Endothelial cell (in vitro differentiated cells): Measurements from ENCODE around the gene TBCK. TPM values are rescaled to one million over a fixed set of nuclear protein-coding genes. Genes with fewer than 3 reads are reported as not detected.

Experiments
- DNase-seq: peaks from one replicate; pipeline ENCODE4 v3.0.0; 2021; ENCODE audit warnings: low spot score
- H3K27ac Mint-ChIP-seq: one replicate; pipeline ENCODE4 v1.8.0; 2021; ENCODE audit warnings: mixed read lengths, inconsistent platforms; ENCODE audit not compliant: unreplicated experiment
- H3K27me3 Mint-ChIP-seq: one replicate; pipeline ENCODE4 v1.8.0; 2021; ENCODE audit warnings: mild to moderate bottlenecking, moderate library complexity, mixed read lengths, inconsistent platforms; ENCODE audit not compliant: unreplicated experiment
- H3K36me3 Mint-ChIP-seq: one replicate; pipeline ENCODE4 v1.8.0; 2021; ENCODE audit warnings: mild to moderate bottlenecking, low read depth, mixed read lengths, inconsistent platforms; ENCODE audit not compliant: unreplicated experiment
- H3K4me1 Mint-ChIP-seq: one replicate; pipeline ENCODE4 v1.8.0; 2021; ENCODE audit warnings: mild to moderate bottlenecking, mixed read lengths, inconsistent platforms; ENCODE audit not compliant: unreplicated experiment
- H3K4me3 Mint-ChIP-seq: one replicate; pipeline ENCODE4 v1.8.0; 2021; ENCODE audit warnings: mild to moderate bottlenecking, mixed read lengths, inconsistent platforms; ENCODE audit not compliant: unreplicated experiment
- H3K9me3 Mint-ChIP-seq: one replicate; pipeline ENCODE4 v1.8.0; 2021; ENCODE audit warnings: mixed read lengths, inconsistent platforms; ENCODE audit not compliant: unreplicated experiment
- CTCF ChIP-seq: fragments of 200-600 bp; sonication (generic); IDR thresholded peaks from one replicate; pipeline ENCODE4 v1.5.0; 2021; ENCODE audit warnings: antibody characterized with exemption; ENCODE audit not compliant: unreplicated experiment
- total RNA-seq: library from RNA; stranded (reverse); fragmentation: NEBNext Ultra II Directional; extraction: Animal tissue kit (Norgen Biotek cat#: 25700); gene quantifications from one replicate; pipeline ENCODE4 v1.2.1, GENCODE V29; 2021; ENCODE audit not compliant: unreplicated experiment

The TBCK gene
- total RNA-seq, 1 donor from 2014 or later = 48.6 TPM

- DNase-seq = no peak
- H3K4me1 Mint-ChIP-seq = no peaks in the 10 kb centered on the region
- no peak overlapping the region for H3K27ac Mint-ChIP-seq
These were observed 114.6 kb downstream of the TBCK start for GRCh38 chr4:106201373-106201772.

GRCh38 chr4:106195435-106195950 is 120.5 kb downstream of the TBCK start:
- DNase-seq = no peak
- no peak for TF ChIP-seq CTCF
- Mint-ChIP-seq H3K27ac (no peak overlapping the region), H3K9me3 (no peaks in the 10 kb centered on the region), H3K27me3 (no peaks in the 10 kb centered on the region), H3K4me3 (no peak overlapping the region), H3K36me3 (peaks cover 3% of the 10 kb centered on the region), H3K4me1 (no peaks in the 10 kb centered on the region)

More at GRCh38 chr4:106201373-106201772, 114.6 kb downstream of the TBCK start:
- no peak overlapping the region for H3K4me3 Mint-ChIP-seq
- H3K36me3 Mint-ChIP-seq = no peaks in the 10 kb centered on the region
- H3K9me3 Mint-ChIP-seq = no peaks in the 10 kb centered on the region
- no peaks in the 10 kb centered on the region for H3K27me3 Mint-ChIP-seq
- TF ChIP-seq CTCF = peak; percentile 32

- peaks cover 3% of the 10 kb centered on the region for H3K36me3 Mint-ChIP-seq
- TF ChIP-seq CTCF = no peak
- no peaks in the 10 kb centered on the region for H3K9me3 Mint-ChIP-seq
- no peak overlapping the region for H3K4me3 Mint-ChIP-seq
- no peak for DNase-seq
- H3K27ac Mint-ChIP-seq = no peak overlapping the region
- H3K27me3 Mint-ChIP-seq = no peaks in the 10 kb centered on the region
- H3K4me1 Mint-ChIP-seq = no peaks in the 10 kb centered on the region
These were observed 121.2 kb downstream of the TBCK start for GRCh38 chr4:106194801-106195200.

- no peak overlapping the region for H3K27ac Mint-ChIP-seq
- H3K4me3 Mint-ChIP-seq = no peak overlapping the region
- DNase-seq = no peak
- H3K27me3 Mint-ChIP-seq = no peaks in the 10 kb centered on the region
- H3K9me3 Mint-ChIP-seq = no peaks in the 10 kb centered on the region
- peaks cover 3% of the 10 kb centered on the region for H3K36me3 Mint-ChIP-seq
- TF ChIP-seq CTCF = no peak
- no peaks in the 10 kb centered on the region for H3K4me1 Mint-ChIP-seq
These were observed 123.9 kb downstream of the TBCK start for GRCh38 chr4:106192131-106192530.

- Mint-ChIP-seq H3K36me3 (peaks cover 22% of the 10 kb centered on the region), H3K4me1 (no peaks in the 10 kb centered on the region), H3K9me3 (no peaks in the 10 kb centered on the region), H3K27ac (no peak overlapping the region), H3K27me3 (peaks cover 3% of the 10 kb centered on the region), H3K4me3 (no peak overlapping the region)
- DNase-seq = no peak
- TF ChIP-seq CTCF = no peak
These were observed 129.8 kb downstream of the TBCK start for GRCh38 chr4:106186201-106186600.
